WERI-Rb-1 (cell line): ENCODE data around the gene ERCC6L2.

ENCODE experiments used
- DNase-seq: peaks from one replicate; pipeline ENCODE4 v3.0.0-alpha.2; 2020
- H3K27ac ChIP-seq: fragments of 250-450 bp; sonication (Bioruptor Pico); 2 replicates; pipeline ENCODE4 v1.5.1; 2020; ENCODE audit warnings: mild to moderate bottlenecking, moderate library complexity
- H3K27me3 ChIP-seq: fragments of 250-450 bp; sonication (Bioruptor Pico); 2 replicates; pipeline ENCODE4 v1.5.1; 2021; ENCODE audit warnings: mild to moderate bottlenecking, low read depth, moderate library complexity; ENCODE audit not compliant: insufficient read depth, severe bottlenecking
- H3K36me3 ChIP-seq: fragments of 250-450 bp; sonication (Bioruptor Pico); 2 replicates; pipeline ENCODE4 v1.5.1; 2020; ENCODE audit warnings: mild to moderate bottlenecking, moderate library complexity
- H3K4me3 ChIP-seq: 2 replicates; pipeline ENCODE4 v1.5.1; 2011; ENCODE audit warnings: low read depth, mild to moderate bottlenecking, control low read depth, low read length
- H3K9me3 ChIP-seq: fragments of 250-450 bp; sonication (Bioruptor Pico); 2 replicates; pipeline ENCODE4 v1.5.1; 2021; ENCODE audit warnings: mild to moderate bottlenecking, moderate library complexity; ENCODE audit not compliant: severe bottlenecking
- TF ChIP-seq, protein P1 (sequence below): IDR thresholded peaks from 2 replicates; pipeline ENCODE4 v1.5.1; 2011; ENCODE audit warnings: low read depth, mild to moderate bottlenecking, control low read depth, inconsistent platforms, low read length

ERCC6L2 gene

DNA sequence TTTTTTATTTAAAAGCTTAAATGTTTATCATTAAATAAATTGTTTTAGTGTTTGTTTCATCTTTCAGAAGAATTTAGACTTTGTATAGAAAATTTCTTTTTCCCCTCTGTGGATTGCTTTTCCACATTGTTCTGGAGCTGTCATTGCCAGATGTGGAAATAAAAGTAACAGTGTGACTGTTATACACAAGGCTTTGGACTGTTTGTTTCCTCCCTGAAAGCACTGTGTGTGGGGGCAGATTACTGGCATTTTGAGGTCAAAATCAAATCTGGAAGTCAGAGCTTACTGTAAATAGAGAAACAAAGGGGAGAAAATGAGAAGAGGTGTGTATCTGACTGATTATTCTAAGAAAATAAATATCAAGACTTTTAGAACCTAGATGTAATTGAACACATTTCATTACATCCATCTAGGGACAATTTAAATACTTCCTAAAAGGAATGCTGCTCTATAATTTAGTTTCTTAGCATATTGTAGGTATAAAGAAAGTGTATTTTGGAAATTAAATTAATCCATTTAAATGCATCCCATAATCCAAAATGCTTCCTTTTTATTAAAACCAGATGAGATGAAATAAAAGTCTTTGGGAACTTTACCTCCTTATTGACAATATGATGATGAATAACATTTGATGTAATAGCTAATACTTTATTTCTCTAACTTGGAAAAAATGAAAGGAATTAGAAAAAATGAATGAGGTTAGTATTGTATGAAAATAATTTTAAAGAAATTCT, 51.9 kb downstream of the ERCC6L2 start:
- Histone ChIP-seq H3K4me3 (no peak overlapping the region), H3K9me3 (no peaks in the 10 kb centered on the region), H3K27ac (no peak overlapping the region), H3K36me3 (peaks cover 49% of the 10 kb centered on the region), H3K27me3 (no peaks in the 10 kb centered on the region)
- DNase-seq, result no peak
- TF ChIP-seq, protein P1, sequence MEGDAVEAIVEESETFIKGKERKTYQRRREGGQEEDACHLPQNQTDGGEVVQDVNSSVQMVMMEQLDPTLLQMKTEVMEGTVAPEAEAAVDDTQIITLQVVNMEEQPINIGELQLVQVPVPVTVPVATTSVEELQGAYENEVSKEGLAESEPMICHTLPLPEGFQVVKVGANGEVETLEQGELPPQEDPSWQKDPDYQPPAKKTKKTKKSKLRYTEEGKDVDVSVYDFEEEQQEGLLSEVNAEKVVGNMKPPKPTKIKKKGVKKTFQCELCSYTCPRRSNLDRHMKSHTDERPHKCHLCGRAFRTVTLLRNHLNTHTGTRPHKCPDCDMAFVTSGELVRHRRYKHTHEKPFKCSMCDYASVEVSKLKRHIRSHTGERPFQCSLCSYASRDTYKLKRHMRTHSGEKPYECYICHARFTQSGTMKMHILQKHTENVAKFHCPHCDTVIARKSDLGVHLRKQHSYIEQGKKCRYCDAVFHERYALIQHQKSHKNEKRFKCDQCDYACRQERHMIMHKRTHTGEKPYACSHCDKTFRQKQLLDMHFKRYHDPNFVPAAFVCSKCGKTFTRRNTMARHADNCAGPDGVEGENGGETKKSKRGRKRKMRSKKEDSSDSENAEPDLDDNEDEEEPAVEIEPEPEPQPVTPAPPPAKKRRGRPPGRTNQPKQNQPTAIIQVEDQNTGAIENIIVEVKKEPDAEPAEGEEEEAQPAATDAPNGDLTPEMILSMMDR, result no peak

DNA sequence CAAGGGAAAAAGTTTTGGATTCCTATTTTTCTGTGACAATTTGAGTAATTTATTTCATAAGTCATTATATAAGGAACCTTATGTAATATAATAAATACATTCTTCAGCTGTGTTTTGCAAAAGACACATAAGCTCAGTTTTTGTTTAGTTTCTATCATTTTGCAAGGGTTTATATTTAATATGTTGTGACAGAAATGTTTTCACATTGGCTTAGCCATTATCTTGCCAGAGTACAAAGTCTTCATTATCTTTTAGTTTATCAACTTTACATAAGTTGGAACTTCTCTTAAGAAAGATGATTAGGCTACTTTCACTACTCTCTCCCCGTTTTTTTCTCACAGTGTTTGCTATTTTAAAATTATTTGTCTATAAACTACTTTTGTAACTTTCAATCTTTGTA, 54.8 kb downstream of the ERCC6L2 start:
- H3K27ac ChIP-seq, result no peak overlapping the region

DNA sequence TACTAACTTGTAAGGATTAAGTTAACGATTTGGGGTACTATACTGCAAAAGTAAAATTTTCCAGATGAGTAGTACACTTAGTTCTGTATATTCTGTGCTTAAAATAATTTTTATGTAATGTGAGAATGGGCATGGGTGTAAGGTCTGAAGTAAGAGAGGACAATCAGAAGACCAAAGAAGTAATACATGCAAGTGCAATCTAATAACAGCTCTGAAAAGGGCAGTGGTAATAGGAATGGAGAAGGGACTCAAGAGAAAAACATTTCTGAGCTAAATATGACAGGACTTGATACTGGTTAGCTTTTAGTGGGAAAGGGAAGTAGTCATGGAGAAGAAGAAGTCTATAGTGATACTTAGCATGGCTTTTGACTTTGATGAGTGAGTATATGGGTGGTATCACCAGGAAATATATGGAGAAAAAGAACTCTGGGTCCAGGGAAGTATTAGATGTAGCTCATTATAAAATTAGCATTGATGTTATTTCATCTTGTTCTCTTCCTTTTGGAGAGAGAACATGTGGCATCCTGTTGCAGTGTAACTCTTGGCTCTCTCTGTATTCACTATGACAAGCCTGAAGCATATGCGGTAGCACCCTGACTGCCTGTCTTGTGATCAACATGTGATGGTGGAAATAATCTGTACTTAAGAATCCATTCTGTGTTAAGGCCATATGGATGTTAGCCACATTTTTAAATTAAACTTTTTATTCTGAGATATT, 60.5 kb downstream of the ERCC6L2 start:
- H3K27me3 ChIP-seq, result no peaks in the 10 kb centered on the region
- DNase-seq, result no peak
- peaks cover 55% of the 10 kb centered on the region for H3K36me3 ChIP-seq
- no peak overlapping the region for H3K27ac ChIP-seq
- no peak overlapping the region for H3K4me3 ChIP-seq
- H3K9me3 ChIP-seq, result peaks cover 10% of the 10 kb centered on the region
- TF ChIP-seq, protein P1, result no peak

More for the DNA sequence above, 54.8 kb downstream of the ERCC6L2 start:
- no peaks in the 10 kb centered on the region for H3K27me3 ChIP-seq
- no peak for DNase-seq
- H3K9me3 ChIP-seq, result no peaks in the 10 kb centered on the region
- H3K4me3 ChIP-seq, result no peak overlapping the region
- H3K36me3 ChIP-seq, result peaks cover 53% of the 10 kb centered on the region
- TF ChIP-seq, protein P1, result no peak

DNA sequence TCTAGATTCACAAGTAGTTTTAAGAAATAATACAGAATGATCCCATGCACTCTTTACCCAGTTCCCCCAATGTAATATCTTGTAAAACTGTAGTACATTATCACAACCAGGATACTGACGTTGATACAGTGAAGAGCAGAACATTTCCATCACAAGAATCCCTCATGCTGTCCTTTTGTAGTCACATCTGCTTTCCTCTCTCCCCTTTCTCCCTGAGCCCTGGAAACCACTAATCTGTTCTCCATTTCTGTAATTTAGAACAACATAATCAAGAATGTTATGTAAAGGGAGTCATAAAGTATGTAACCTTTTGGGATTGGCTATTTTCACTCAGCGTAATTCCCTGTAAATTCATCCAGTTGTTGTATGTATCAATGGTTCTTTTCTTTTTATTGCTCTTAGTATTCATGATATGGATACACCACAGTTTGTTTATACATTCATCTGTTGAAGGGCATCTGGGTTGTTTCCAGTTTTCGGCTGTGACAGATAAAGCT, 61.1 kb downstream of the ERCC6L2 start:
- H3K27ac ChIP-seq, result 0 out of 2 replicates have a peak overlapping the region, but pooled peaks have one; percentile 4
- no peak overlapping the region for H3K4me3 ChIP-seq
- peaks cover 57% of the 10 kb centered on the region for H3K36me3 ChIP-seq
- H3K27me3 ChIP-seq, result no peaks in the 10 kb centered on the region
- TF ChIP-seq, protein P1, result no peak
- H3K9me3 ChIP-seq, result peaks cover 10% of the 10 kb centered on the region
- no peak for DNase-seq

DNA sequence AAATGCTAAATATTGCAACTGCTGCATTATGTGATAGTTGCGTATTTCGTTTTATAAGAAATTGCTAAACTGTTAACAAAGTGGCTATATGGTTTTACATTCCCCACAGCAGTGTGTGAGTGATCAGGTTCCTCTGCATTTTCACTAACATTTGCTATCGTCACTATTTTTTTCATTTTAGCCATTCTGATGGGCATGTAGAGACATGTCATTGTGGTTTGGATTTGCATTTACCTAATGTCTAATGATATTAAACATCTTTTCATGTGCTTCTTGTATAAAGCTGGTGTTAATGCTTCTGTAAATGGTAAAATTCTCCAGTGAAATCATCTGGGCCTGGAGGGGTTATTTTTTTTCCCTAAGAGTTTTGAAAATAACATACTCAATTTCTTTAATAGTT, 61.6 kb downstream of the ERCC6L2 start:
- no peak for DNase-seq

More for the DNA sequence above, 61.6 kb downstream of the ERCC6L2 start:
- H3K27me3 ChIP-seq, result no peaks in the 10 kb centered on the region
- no peak overlapping the region for H3K4me3 ChIP-seq
- 0 out of 2 replicates have a peak overlapping the region, but pooled peaks have one; percentile 4 for H3K27ac ChIP-seq
- TF ChIP-seq, protein P1, result no peak
- H3K9me3 ChIP-seq, result peaks cover 10% of the 10 kb centered on the region
- H3K36me3 ChIP-seq, result peaks cover 60% of the 10 kb centered on the region
